Psoas muscle (tissue), 8 donors: ENCODE measurements around the gene MAP3K19. TPM values are rescaled to one million over a fixed set of nuclear protein-coding genes. Genes with fewer than 3 reads are reported as not detected.
"Not testable (repeated sequence)": the region's sequence is repeated elsewhere in the genome, so short reads cannot be mapped to it uniquely, and the experiment has no call there.

Experiments used
- ATAC-seq, 4 donors: fragments of 200-7000 bp; cut with Tn5 transposase; one replicate each; pipeline ENCODE4 v1.9.1; 2020; ENCODE audit warnings: moderate library complexity in 3 of 4, mild to moderate bottlenecking in 2 of 4
- DNase-seq, 2 donors: peaks; one replicate each; pipeline ENCODE4 v3.0.0-alpha.2; 2020
- H3K27ac ChIP-seq: fragments of 200-600 bp; one replicate; pipeline ENCODE4 v1.8.0; 2022
- H3K27me3 ChIP-seq, 3 donors: fragments of 200-600 bp in 1 of 3; one replicate each; pipeline versions ENCODE4 v1.6.1 to v1.8.0; 2013 to 2022; ENCODE audit warnings: low read length in 2 of 3, mild to moderate bottlenecking in 2 of 3, moderate library complexity in 1 of 3; ENCODE audit not compliant: insufficient read depth in 3 of 3
- H3K36me3 ChIP-seq, 2 donors: fragments of 200-600 bp in 1 of 2; one replicate each; pipeline versions ENCODE4 v1.6.1 to v1.8.0; 2013 to 2022; ENCODE audit warnings: low read depth in 1 of 2, mild to moderate bottlenecking in 1 of 2, moderate library complexity in 1 of 2; ENCODE audit not compliant: insufficient read depth in 1 of 2
- H3K4me1 ChIP-seq: fragments of 200-600 bp; one replicate; pipeline ENCODE4 v1.8.0; 2022
- H3K4me3 ChIP-seq: fragments of 200-600 bp; one replicate; pipeline ENCODE4 v1.8.0; 2022; ENCODE audit warnings: mild to moderate bottlenecking
- H3K9me3 ChIP-seq: fragments of 200-600 bp; one replicate; pipeline ENCODE4 v1.8.0; 2022
- WGBS, 3 donors: extraction: QIAGEN DNeasy Blood & Tissue Kit; methylation state at CpG; one replicate each; pipeline versions ENCODE4 v1.1.6 to v1.1.7; 2013; 5-methylcytosine and 5-hydroxymethylcytosine counted together
- intact Hi-C, 2 donors: fragments of 100-400 bp; cut with DNase I; formaldehyde crosslinking; loops; one replicate each; pipeline versions ENCODE4 v1.11.0 to v1.14.2; 2022
- polyA plus RNA-seq, 3 donors: library from polyadenylated mRNA; stranded (reverse); fragments of 200-250 nt; gene quantifications; one replicate each; pipeline ENCODE4 v1.2.3, GENCODE V29; 2013
- total RNA-seq, 4 donors: library from RNA; stranded (reverse); fragmentation: NEBNext Ultra II Directional in 2 of 4; extraction: Animal tissue kit (Norgen Biotek cat#: 25700) in 2 of 4; gene quantifications; one replicate each; pipeline versions ENCODE4 v1.2.1 to v1.2.4, GENCODE V29; 2021 to 2023
- TF ChIP-seq, protein P1 (sequence below): fragments of 200-600 bp; IDR thresholded peaks from one replicate; pipeline ENCODE4 v1.8.0; 2022; ENCODE audit warnings: antibody characterized with exemption
- donor health status: healthy with polysubstance abuse.
- donor health status: DM: no; HTN: no; CAD: no; lungs with moderate emphysema.
- donor health status: Bipolar disorder and iron deficiency.
- donor health status: healthy.
- donor health status: DM: yes; HTN: yes; CAD: no.
- donor health status: DM: no; HTN: no; CAD: no.
- donor health status: DM: no; HTN: no; CAD: no.
- donor health status: DM: yes; HTN: yes; CAD: no.

MAP3K19 gene
- total and polyA plus RNA-seq, 7 donors: not detected

DNA sequence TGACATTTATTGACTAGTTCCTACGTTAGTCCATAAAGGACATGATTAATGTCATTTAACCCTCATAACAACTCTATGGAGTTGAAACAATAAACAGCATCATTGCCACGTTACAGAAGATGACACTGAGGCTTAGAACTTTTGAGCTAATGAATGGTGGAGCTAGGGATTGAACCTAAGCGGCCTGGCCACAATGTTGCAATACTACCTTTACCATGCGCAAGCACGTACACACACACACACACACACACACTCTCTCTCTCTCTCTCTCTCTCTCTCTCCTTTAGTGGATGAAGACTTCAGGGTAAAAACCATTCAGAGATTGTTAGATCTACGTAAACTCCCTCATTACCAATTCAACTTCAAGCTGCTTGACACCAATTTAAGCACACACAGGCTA lies 875 bp upstream of the MAP3K19 start:
- DNase-seq (no peak), ATAC-seq (no peak)
- Histone ChIP-seq H3K4me3 (no peak overlapping the region), H3K4me1 (peaks cover 11% of the 10 kb centered on the region), H3K36me3 (no peaks in the 10 kb centered on the region), H3K27ac (no peak overlapping the region), H3K27me3 (no peaks in the 10 kb centered on the region), H3K9me3 (no peaks in the 10 kb centered on the region)
- intact Hi-C loops: no loop called here
- TF ChIP-seq, protein P1, sequence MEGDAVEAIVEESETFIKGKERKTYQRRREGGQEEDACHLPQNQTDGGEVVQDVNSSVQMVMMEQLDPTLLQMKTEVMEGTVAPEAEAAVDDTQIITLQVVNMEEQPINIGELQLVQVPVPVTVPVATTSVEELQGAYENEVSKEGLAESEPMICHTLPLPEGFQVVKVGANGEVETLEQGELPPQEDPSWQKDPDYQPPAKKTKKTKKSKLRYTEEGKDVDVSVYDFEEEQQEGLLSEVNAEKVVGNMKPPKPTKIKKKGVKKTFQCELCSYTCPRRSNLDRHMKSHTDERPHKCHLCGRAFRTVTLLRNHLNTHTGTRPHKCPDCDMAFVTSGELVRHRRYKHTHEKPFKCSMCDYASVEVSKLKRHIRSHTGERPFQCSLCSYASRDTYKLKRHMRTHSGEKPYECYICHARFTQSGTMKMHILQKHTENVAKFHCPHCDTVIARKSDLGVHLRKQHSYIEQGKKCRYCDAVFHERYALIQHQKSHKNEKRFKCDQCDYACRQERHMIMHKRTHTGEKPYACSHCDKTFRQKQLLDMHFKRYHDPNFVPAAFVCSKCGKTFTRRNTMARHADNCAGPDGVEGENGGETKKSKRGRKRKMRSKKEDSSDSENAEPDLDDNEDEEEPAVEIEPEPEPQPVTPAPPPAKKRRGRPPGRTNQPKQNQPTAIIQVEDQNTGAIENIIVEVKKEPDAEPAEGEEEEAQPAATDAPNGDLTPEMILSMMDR: no peak
- WGBS, 3 donors: 78 to 84% (median 79%) methylated on average over 6 of the region's 6 CpGs

DNA sequence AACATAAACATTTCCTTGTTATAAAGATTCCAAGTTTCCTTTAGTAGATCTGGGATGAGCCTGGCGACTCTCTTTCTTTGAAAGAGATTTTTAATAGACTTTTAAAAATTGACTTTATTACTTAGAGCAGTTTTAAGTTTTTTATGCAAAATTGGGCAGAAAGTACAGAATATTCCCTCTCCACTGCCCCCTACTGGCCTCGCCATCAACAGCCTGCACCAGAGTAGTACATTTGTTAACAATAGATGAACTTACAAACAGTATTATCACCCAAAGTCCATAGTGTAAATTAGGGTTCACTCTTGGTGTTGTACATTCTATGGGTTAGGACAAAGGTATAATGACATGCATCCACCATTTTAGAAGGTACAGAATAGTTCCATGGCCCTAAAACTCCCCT lies 3.9 kb downstream of the MAP3K19 start:
- no peak for ATAC-seq
- Histone ChIP-seq H3K27me3 (peaks cover 0 to 5% (median 0%) of the 10 kb centered on the region in 3 donors), H3K27ac (no peak overlapping the region), H3K4me1 (peaks cover 8% of the 10 kb centered on the region), H3K36me3 (no peaks in the 10 kb centered on the region), H3K9me3 (no peaks in the 10 kb centered on the region), H3K4me3 (no peak overlapping the region)
- WGBS, 3 donors: 56 to 61% (median 59%) methylated on average over 2 of the region's 2 CpGs
- no peak for DNase-seq
- intact Hi-C loops: no loop called here
- TF ChIP-seq, protein P1: peak; percentile 16

DNA sequence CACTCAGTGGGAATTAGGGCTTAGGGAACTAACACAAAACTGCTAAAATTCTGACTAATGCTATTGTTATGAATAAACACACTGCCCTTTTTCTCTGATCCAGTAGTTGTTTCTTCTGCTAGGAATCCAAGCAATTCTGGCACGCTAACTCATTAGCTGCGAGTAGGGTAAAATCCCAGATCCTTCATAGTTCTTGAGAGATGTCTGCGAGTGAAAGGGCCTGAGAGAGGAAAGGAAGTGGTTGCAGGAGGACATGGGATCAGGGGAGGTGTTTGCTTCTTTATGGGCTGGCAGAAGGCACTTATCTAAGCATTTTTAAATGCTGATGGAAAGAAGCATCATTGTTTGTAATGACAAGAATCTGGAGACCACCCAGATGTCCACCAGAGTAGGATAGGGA lies 9.4 kb downstream of the MAP3K19 start:
- Histone ChIP-seq H3K9me3 (no peaks in the 10 kb centered on the region), H3K4me1 (no peaks in the 10 kb centered on the region), H3K36me3 (no peaks in the 10 kb centered on the region), H3K27ac (no peak overlapping the region), H3K27me3 (peaks cover 0 to 5% (median 0%) of the 10 kb centered on the region in 3 donors), H3K4me3 (no peak overlapping the region)
- WGBS, 3 donors: 78 to 91% (median 83%) methylated on average over 3 of the region's 3 CpGs
- ATAC-seq (no peak), DNase-seq (no peak)
- TF ChIP-seq, protein P1: no peak
- intact Hi-C loops: no loop called here

DNA sequence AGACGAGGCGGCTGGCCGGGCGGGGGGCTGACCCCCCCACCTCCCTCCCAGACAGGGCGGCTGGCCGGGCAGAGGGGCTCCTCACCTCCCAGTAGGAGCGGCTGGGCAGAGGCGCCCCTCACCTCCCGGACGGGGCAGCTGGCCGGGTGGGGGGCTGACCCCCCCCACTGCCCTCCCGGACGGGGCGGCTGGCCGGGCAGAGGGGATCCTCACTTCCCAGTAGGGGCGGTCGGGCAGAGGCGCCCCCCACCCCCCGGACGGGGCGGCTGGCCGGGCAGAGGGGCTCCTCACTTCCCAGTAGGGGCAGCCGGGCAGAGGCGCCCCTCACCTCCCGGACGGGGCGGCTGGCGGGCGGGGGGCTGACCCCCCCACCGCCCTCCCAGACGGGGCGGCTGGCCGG lies 14.0 kb downstream of the MAP3K19 start:
- intact Hi-C loops, H3K4me1 ChIP-seq, H3K9me3 ChIP-seq, H3K27me3 ChIP-seq, DNase-seq, H3K27ac ChIP-seq, H3K4me3 ChIP-seq, H3K36me3 ChIP-seq, ATAC-seq: not testable (repeated sequence)
- 90 to 97% (median 92%) methylated on average over 2 to 20 of the region's 33 CpGs for WGBS, 3 donors

DNA sequence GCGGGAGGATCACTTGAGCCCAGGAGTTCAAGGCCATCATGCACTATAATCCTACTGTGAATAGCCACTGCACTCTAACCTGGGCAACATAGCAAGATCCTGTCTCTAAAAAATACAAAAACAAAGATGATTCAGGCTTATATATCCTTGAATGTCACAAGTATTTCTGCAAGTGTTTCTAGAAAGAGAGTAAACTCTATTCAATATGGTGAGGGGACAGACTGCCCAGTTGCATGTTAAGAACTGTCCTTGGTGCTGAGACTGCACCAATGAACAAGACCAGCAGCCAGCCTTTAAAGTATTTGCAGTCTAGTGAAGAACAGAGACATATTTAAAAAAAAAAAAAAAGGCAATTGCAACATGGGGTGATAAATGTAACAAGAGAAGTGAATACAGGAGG lies 16.4 kb downstream of the MAP3K19 start:
- TF ChIP-seq, protein P1: no peak
- intact Hi-C loops: no loop called here
- Histone ChIP-seq H3K9me3 (no peaks in the 10 kb centered on the region), H3K4me1 (no peaks in the 10 kb centered on the region), H3K27ac (no peak overlapping the region), H3K36me3 (no peaks in the 10 kb centered on the region), H3K27me3 (no peaks in the 10 kb centered on the region), H3K4me3 (no peak overlapping the region)
- WGBS, 3 donors: 97 to 100% (median 97%) methylated on average over 1 of the region's 1 CpG
- DNase-seq (no peak), ATAC-seq (no peak)
